Measurements from ENCODE around the gene GART.

DNA sequence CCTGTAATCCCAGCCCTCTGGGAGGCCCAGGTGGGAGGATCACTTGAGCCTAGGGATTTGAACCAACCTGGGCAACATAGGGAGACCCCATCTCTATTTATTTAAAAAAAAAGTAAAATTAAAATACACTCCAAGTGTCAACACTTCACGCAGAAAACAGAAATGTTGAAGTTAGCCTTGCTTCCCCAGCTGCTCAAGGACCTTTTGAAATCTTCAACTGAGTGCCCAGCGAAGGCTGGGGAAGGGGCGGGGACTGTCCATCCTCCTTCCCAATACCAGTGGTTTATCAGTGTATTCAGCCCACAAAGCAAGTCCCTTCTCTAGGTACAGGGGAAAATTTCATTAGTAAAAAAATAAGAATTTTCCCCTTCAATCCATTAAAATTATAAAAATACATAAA, 48.2 kb downstream of the GART start:
- TF ChIP-seq POLR2A (IDR thresholded peaks at IDR 0.05) (no peak), POLR2AphosphoS5 (IDR thresholded peaks at IDR 0.05) (no peak)
